Measurements from ENCODE around the gene ACHE. TPM values are rescaled to one million over a fixed set of nuclear protein-coding genes. Genes with fewer than 3 reads are reported as not detected.
A peak's percentile ranks its signal among the peaks of the same experiment; 100 is the strongest.

The ACHE gene
- total and polyA plus RNA-seq, 7 experiments from 2014 or later: 0.11 to 0.32 (median 0.22) TPM; not detected in 4

- CTCF ChIA-PET: no interaction called here
- Mint-ChIP-seq H3K4me1 (peaks cover 32 to 59% (median 45%) of the 10 kb centered on the region in 7 donors), H3K27ac (peak overlapping the region in 1 of 9 donors; percentile 51), H3K36me3 (peaks cover 15 to 72% (median 32%) of the 10 kb centered on the region in 5 donors), H3K4me3 (no peak overlapping the region), H3K9me3 (no peaks in the 10 kb centered on the region), H3K27me3 (no peaks in the 10 kb centered on the region)
- no peak for ATAC-seq
- peaks cover 21 to 70% (median 35%) of the 10 kb centered on the region in 3 experiments for H3K36me3 ChIP-seq (ENCODE audit: control insufficient read depth in 2 of 3, insufficient read depth in 3 of 3, low read length in 3 of 3)
- peaks cover 10 to 34% of the 10 kb centered on the region in 2 donors for H3K4me1 ChIP-seq (ENCODE audit: control insufficient read depth in 2 of 2, insufficient read depth in 2 of 2, low read length in 2 of 2)
- H3K27me3 ChIP-seq (ENCODE audit: control insufficient read depth in 2 of 2, insufficient read depth in 2 of 2, low read length in 2 of 2): no peaks in the 10 kb centered on the region
- POLR2A ChIA-PET: interaction anchor here (0.6 kb wide), 1 partner anchor 8 kb away, joined by 3 read pairs; the partner anchor contains the start of gene UFSP1
- no peaks in the 10 kb centered on the region for H3K9me3 ChIP-seq (ENCODE audit: control insufficient read depth in 2 of 3, low read length in 3 of 3)
- no peak for DNase-seq
- no peak overlapping the region for H3K4me3 ChIP-seq (ENCODE audit: low read length)
- intact Hi-C loops (cut with micrococcal nuclease): no loop called here
- no peak overlapping the region for H3K27ac ChIP-seq (ENCODE audit: low read depth, low read length)
Observed at GRCh38 chr7:100881136-100881535, 14.6 kb downstream of the ACHE start.

GRCh38 chr7:100880645-100881044, 15.0 kb downstream of the ACHE start:
- intact Hi-C loops (cut with micrococcal nuclease): no loop called here
- no peaks in the 10 kb centered on the region for H3K9me3 ChIP-seq (ENCODE audit: control insufficient read depth in 2 of 3, low read length in 3 of 3)
- Mint-ChIP-seq H3K36me3 (peaks cover 10 to 67% (median 29%) of the 10 kb centered on the region in 5 donors), H3K4me1 (peaks cover 35 to 60% (median 47%) of the 10 kb centered on the region in 7 donors), H3K27ac (peak overlapping the region in 6 of 9 donors; percentile 32 to 89 (median 42)), H3K4me3 (no peak overlapping the region), H3K9me3 (no peaks in the 10 kb centered on the region), H3K27me3 (no peaks in the 10 kb centered on the region)
- no peak overlapping the region for H3K27ac ChIP-seq (ENCODE audit: low read depth, low read length)
- H3K36me3 ChIP-seq (ENCODE audit: control insufficient read depth in 2 of 3, insufficient read depth in 3 of 3, low read length in 3 of 3): peaks cover 16 to 65% (median 35%) of the 10 kb centered on the region in 3 experiments
- no peaks in the 10 kb centered on the region for H3K27me3 ChIP-seq (ENCODE audit: control insufficient read depth in 2 of 2, insufficient read depth in 2 of 2, low read length in 2 of 2)
- H3K4me1 ChIP-seq (ENCODE audit: control insufficient read depth in 2 of 2, insufficient read depth in 2 of 2, low read length in 2 of 2): peaks cover 15 to 33% of the 10 kb centered on the region in 2 donors
- ChIA-PET POLR2A (interaction anchor here (7.6 kb wide), 1 partner anchor 6 kb away, joined by 161 read pairs; the partner anchor contains the start of gene UFSP1), CTCF (no interaction called here)
- ATAC-seq (no peak), DNase-seq (no peak)
- H3K4me3 ChIP-seq (ENCODE audit: low read length): no peak overlapping the region

- Mint-ChIP-seq H3K4me1 (peaks cover 37 to 62% (median 51%) of the 10 kb centered on the region in 7 donors), H3K27ac (peak overlapping the region in 8 of 9 donors; percentile 3 to 87 (median 58)), H3K9me3 (peaks cover 0 to 4% (median 0%) of the 10 kb centered on the region in 11 donors), H3K36me3 (peaks cover 5 to 59% (median 29%) of the 10 kb centered on the region in 5 donors), H3K27me3 (no peaks in the 10 kb centered on the region), H3K4me3 (peak overlapping the region in 5 of 10 donors; percentile 7 to 32 (median 21))
- Histone ChIP-seq H3K27ac (ENCODE audit: low read depth, low read length) (no peak overlapping the region), H3K4me3 (ENCODE audit: low read length) (no peak overlapping the region), H3K4me1 (ENCODE audit: control insufficient read depth in 2 of 2, insufficient read depth in 2 of 2, low read length in 2 of 2) (peaks cover 17 to 27% of the 10 kb centered on the region in 2 donors), H3K27me3 (ENCODE audit: control insufficient read depth in 2 of 2, insufficient read depth in 2 of 2, low read length in 2 of 2) (no peaks in the 10 kb centered on the region), H3K36me3 (ENCODE audit: control insufficient read depth in 2 of 3, insufficient read depth in 3 of 3, low read length in 3 of 3) (peaks cover 11 to 62% (median 32%) of the 10 kb centered on the region in 3 experiments), H3K9me3 (ENCODE audit: control insufficient read depth in 2 of 3, low read length in 3 of 3) (no peaks in the 10 kb centered on the region)
- intact Hi-C loops (cut with micrococcal nuclease): loop anchor here in 1 of 2 donors (10.0 kb wide), 1 partner anchor 365 kb away; the partner anchor contains the start of gene FIS1
- DNase-seq (no peak), ATAC-seq (no peak)
- ChIA-PET CTCF (no interaction called here), POLR2A (interaction anchor here (7.6 kb wide), 1 partner anchor 7 kb away, joined by 161 read pairs; the partner anchor contains the start of gene UFSP1)
Observed at GRCh38 chr7:100879685-100880261, 15.9 kb downstream of the ACHE start.

GRCh38 chr7:100878685-100879084, 17.0 kb downstream of the ACHE start:
- Histone ChIP-seq H3K4me3 (ENCODE audit: low read length) (no peak overlapping the region), H3K4me1 (ENCODE audit: control insufficient read depth in 2 of 2, insufficient read depth in 2 of 2, low read length in 2 of 2) (peaks cover 22 to 30% of the 10 kb centered on the region in 2 donors), H3K36me3 (ENCODE audit: control insufficient read depth in 2 of 3, insufficient read depth in 3 of 3, low read length in 3 of 3) (peaks cover 11 to 51% (median 27%) of the 10 kb centered on the region in 3 experiments), H3K27me3 (ENCODE audit: control insufficient read depth in 2 of 2, insufficient read depth in 2 of 2, low read length in 2 of 2) (no peaks in the 10 kb centered on the region), H3K27ac (ENCODE audit: low read depth, low read length) (no peak overlapping the region), H3K9me3 (ENCODE audit: control insufficient read depth in 2 of 3, low read length in 3 of 3) (no peaks in the 10 kb centered on the region)
- Mint-ChIP-seq H3K4me1 (peaks cover 37 to 72% (median 61%) of the 10 kb centered on the region in 7 donors), H3K27ac (peak overlapping the region in 6 of 9 donors; percentile 23 to 80 (median 50)), H3K4me3 (peak overlapping the region in 6 of 10 donors; percentile 16 to 45 (median 34)), H3K27me3 (no peaks in the 10 kb centered on the region), H3K36me3 (peaks cover 5 to 48% (median 26%) of the 10 kb centered on the region in 5 donors), H3K9me3 (peaks cover 0 to 6% (median 0%) of the 10 kb centered on the region in 11 donors)
- intact Hi-C loops (cut with micrococcal nuclease): loop anchor here in 1 of 2 donors (10.0 kb wide), 1 partner anchor 366 kb away; the partner anchor contains the start of gene FIS1
- ATAC-seq: no peak
- CTCF ChIA-PET: interaction anchor here (1.3 kb wide), 1 partner anchor 11 kb away, joined by 5 read pairs; the partner anchor contains the start of gene UFSP1
- DNase-seq: no peak
- POLR2A ChIA-PET: interaction anchor here (7.6 kb wide), 1 partner anchor 8 kb away, joined by 161 read pairs; the partner anchor contains the start of gene UFSP1

- peak overlapping the region in 6 of 9 donors; percentile 3 to 67 (median 28) for H3K27ac Mint-ChIP-seq
- no peaks in the 10 kb centered on the region for H3K27me3 ChIP-seq (ENCODE audit: control insufficient read depth in 2 of 2, insufficient read depth in 2 of 2, low read length in 2 of 2)
- intact Hi-C loops (cut with micrococcal nuclease): loop anchor here in 1 of 2 donors (10.0 kb wide), 1 partner anchor 367 kb away; the partner anchor contains the start of gene FIS1
- peaks cover 22 to 30% of the 10 kb centered on the region in 2 donors for H3K4me1 ChIP-seq (ENCODE audit: control insufficient read depth in 2 of 2, insufficient read depth in 2 of 2, low read length in 2 of 2)
- H3K36me3 Mint-ChIP-seq: peaks cover 5 to 41% (median 19%) of the 10 kb centered on the region in 5 donors
- peak overlapping the region in 6 of 10 donors; percentile 3 to 66 (median 18) for H3K4me3 Mint-ChIP-seq
- H3K9me3 Mint-ChIP-seq: peaks cover 0 to 6% (median 0%) of the 10 kb centered on the region in 11 donors
- CTCF ChIA-PET: interaction anchor here (1.3 kb wide), 1 partner anchor 12 kb away, joined by 5 read pairs; the partner anchor contains the start of gene UFSP1
- peaks cover 37 to 69% (median 59%) of the 10 kb centered on the region in 7 donors for H3K4me1 Mint-ChIP-seq
- POLR2A ChIA-PET: interaction anchor here (7.6 kb wide), 1 partner anchor 9 kb away, joined by 161 read pairs; the partner anchor contains the start of gene UFSP1
- no peaks in the 10 kb centered on the region for H3K9me3 ChIP-seq (ENCODE audit: control insufficient read depth in 2 of 3, low read length in 3 of 3)
- no peak for DNase-seq
- no peak overlapping the region for H3K27ac ChIP-seq (ENCODE audit: low read depth, low read length)
- ATAC-seq: no peak
- H3K27me3 Mint-ChIP-seq: no peaks in the 10 kb centered on the region
- H3K36me3 ChIP-seq (ENCODE audit: control insufficient read depth in 2 of 3, insufficient read depth in 3 of 3, low read length in 3 of 3): peaks cover 11 to 44% (median 21%) of the 10 kb centered on the region in 3 experiments
- H3K4me3 ChIP-seq (ENCODE audit: low read length): no peak overlapping the region
Observed at GRCh38 chr7:100878013-100878412, 17.7 kb downstream of the ACHE start.

GRCh38 chr7:100875356-100875751, 20.3 kb downstream of the ACHE start:
- no peaks in the 10 kb centered on the region for H3K27me3 ChIP-seq (ENCODE audit: control insufficient read depth in 2 of 2, insufficient read depth in 2 of 2, low read length in 2 of 2)
- ChIA-PET POLR2A (interaction anchor here (0.6 to 7.6 kb wide), 19 partner anchors 8 to 1996 kb away, joined by 3 to 161 read pairs (median 4); partner anchors contain the start of genes FBXO24, LRCH4, PLOD3 and SLC12A9), CTCF (interaction anchor here (1.0 to 1.5 kb wide), 3 partner anchors 12 to 170 kb away, joined by 3 to 6 read pairs (median 3); partner anchors contain the start of gene SLC12A9)
- H3K27ac ChIP-seq (ENCODE audit: low read depth, low read length): peak overlapping the region; percentile 94
- peak in 4 of 9 donors; percentile 22 to 49 (median 29) for DNase-seq
- H3K27ac Mint-ChIP-seq: peak overlapping the region; percentile 97 to 99 (median 98)
- peak; percentile 23 for ATAC-seq
- H3K9me3 Mint-ChIP-seq: peaks cover 0 to 6% (median 0%) of the 10 kb centered on the region in 11 donors
- H3K36me3 ChIP-seq (ENCODE audit: control insufficient read depth in 2 of 3, insufficient read depth in 3 of 3, low read length in 3 of 3): peaks cover 3 to 22% (median 6%) of the 10 kb centered on the region in 3 experiments
- H3K4me1 Mint-ChIP-seq: peaks cover 32 to 59% (median 57%) of the 10 kb centered on the region in 7 donors
- H3K4me1 ChIP-seq (ENCODE audit: control insufficient read depth in 2 of 2, insufficient read depth in 2 of 2, low read length in 2 of 2): peaks cover 22 to 30% of the 10 kb centered on the region in 2 donors
- intact Hi-C loops (cut with micrococcal nuclease): loop anchor here (1.0 to 10.0 kb wide), 9 partner anchors 8 to 447 kb away; partner anchors contain the start of genes SLC12A9 (in 2 of the 2), UFSP1 (in 2 of the 2), FIS1 (in 1 of the 2) and MEPCE (in 1 of the 2)
- H3K36me3 Mint-ChIP-seq: peaks cover 9 to 34% (median 17%) of the 10 kb centered on the region in 5 donors
- H3K4me3 Mint-ChIP-seq: peak overlapping the region; percentile 96 to 100 (median 98)
- H3K9me3 ChIP-seq (ENCODE audit: control insufficient read depth in 2 of 3, low read length in 3 of 3): no peaks in the 10 kb centered on the region
- H3K27me3 Mint-ChIP-seq: no peaks in the 10 kb centered on the region
- H3K4me3 ChIP-seq (ENCODE audit: low read length): peak overlapping the region; percentile 78
